ENCODE results near the gene MACROD1.

Gene MACROD1

GRCh38 chr11:64151337-64151736 is 14.6 kb downstream of the MACROD1 start:
- Histone ChIP-seq H3K18ac (ENCODE audit: low read length) (no peak overlapping the region), H3K9ac (ENCODE audit: low read length) (no peak overlapping the region), H2BK5ac (ENCODE audit: low read depth, low read length, poor library complexity) (no peak overlapping the region), H3K27me3 (ENCODE audit: insufficient read depth, low read length) (no peaks in the 10 kb centered on the region), H3K23ac (ENCODE audit: low read length) (no peak overlapping the region), H4K91ac (ENCODE audit: low read depth, low read length) (no peak overlapping the region), H3K79me1 (ENCODE audit: low read length) (no peaks in the 10 kb centered on the region), H3K4me2 (ENCODE audit: low read length) (no peak overlapping the region), H2BK12ac (ENCODE audit: low read length) (no peak overlapping the region), H4K12ac (ENCODE audit: low read depth, low read length) (no peak overlapping the region), H2AK5ac (ENCODE audit: low read length) (no peak overlapping the region), H4K8ac (ENCODE audit: low read depth, low read length) (no peak overlapping the region), H3K9me3 (ENCODE audit: insufficient read depth, low read depth, low read length) (no peaks in the 10 kb centered on the region), H3K14ac (ENCODE audit: low read length) (no peak overlapping the region), H3K4me1 (ENCODE audit: control insufficient read depth in 1 of 2, insufficient read depth in 2 of 2, low read length in 2 of 2) (peaks cover 0 to 3% of the 10 kb centered on the region in 2 experiments), H3K27ac (ENCODE audit: low read depth, low read length) (no peak overlapping the region), H2AFZ (ENCODE audit: insufficient read depth, low read length, poor library complexity) (no peak overlapping the region), H3K4ac (ENCODE audit: low read depth, low read length) (no peak overlapping the region), H3K4me3 (ENCODE audit: low read depth, low read length) (no peak overlapping the region), H3K79me2 (ENCODE audit: control insufficient read depth, insufficient read depth, low read length, poor library complexity) (no peaks in the 10 kb centered on the region), H2BK120ac (ENCODE audit: insufficient read depth, low read length, poor library complexity) (no peak overlapping the region), H3K36me3 (ENCODE audit: control insufficient read depth in 1 of 2, insufficient read depth in 2 of 2, low read length in 2 of 2) (no peaks in the 10 kb centered on the region)
- no CpG with 5 or more reads among the region's 8 CpGs for WGBS (ENCODE audit: extremely low coverage, insufficient coverage, insufficient read length)
- DNase-seq, result no peak

GRCh38 chr11:64150481-64151239 is 15.3 kb downstream of the MACROD1 start:
- no peak for DNase-seq
- H2BK5ac ChIP-seq (ENCODE audit: low read depth, low read length, poor library complexity), result no peak overlapping the region
- H3K18ac ChIP-seq (ENCODE audit: low read length), result no peak overlapping the region
- no peak overlapping the region for H4K91ac ChIP-seq (ENCODE audit: low read depth, low read length)
- no peak overlapping the region for H4K8ac ChIP-seq (ENCODE audit: low read depth, low read length)
- H3K4me2 ChIP-seq (ENCODE audit: low read length), result no peak overlapping the region
- H3K79me1 ChIP-seq (ENCODE audit: low read length), result no peaks in the 10 kb centered on the region
- no peak overlapping the region for H4K12ac ChIP-seq (ENCODE audit: low read depth, low read length)
- no peak overlapping the region for H3K14ac ChIP-seq (ENCODE audit: low read length)
- H3K27me3 ChIP-seq (ENCODE audit: insufficient read depth, low read length), result no peaks in the 10 kb centered on the region
- no peak overlapping the region for H3K23ac ChIP-seq (ENCODE audit: low read length)
- H3K4me1 ChIP-seq (ENCODE audit: control insufficient read depth in 1 of 2, insufficient read depth in 2 of 2, low read length in 2 of 2), result peaks cover 0 to 3% of the 10 kb centered on the region in 2 experiments
- H3K79me2 ChIP-seq (ENCODE audit: control insufficient read depth, insufficient read depth, low read length, poor library complexity), result no peaks in the 10 kb centered on the region
- H3K9ac ChIP-seq (ENCODE audit: low read length), result no peak overlapping the region
- no peaks in the 10 kb centered on the region for H3K9me3 ChIP-seq (ENCODE audit: insufficient read depth, low read depth, low read length)
- H2AK5ac ChIP-seq (ENCODE audit: low read length), result no peak overlapping the region
- no peaks in the 10 kb centered on the region for H3K36me3 ChIP-seq (ENCODE audit: control insufficient read depth in 1 of 2, insufficient read depth in 2 of 2, low read length in 2 of 2)
- H2BK12ac ChIP-seq (ENCODE audit: low read length), result no peak overlapping the region
- no peak overlapping the region for H2AFZ ChIP-seq (ENCODE audit: insufficient read depth, low read length, poor library complexity)
- H2BK120ac ChIP-seq (ENCODE audit: insufficient read depth, low read length, poor library complexity), result no peak overlapping the region
- no peak overlapping the region for H3K4me3 ChIP-seq (ENCODE audit: low read depth, low read length)
- no CpG with 5 or more reads among the region's 24 CpGs for WGBS (ENCODE audit: extremely low coverage, insufficient coverage, insufficient read length)
- H3K27ac ChIP-seq (ENCODE audit: low read depth, low read length), result no peak overlapping the region
- H3K4ac ChIP-seq (ENCODE audit: low read depth, low read length), result no peak overlapping the region

GRCh38 chr11:64150051-64150450 is 15.9 kb downstream of the MACROD1 start:
- no peak overlapping the region for H4K12ac ChIP-seq (ENCODE audit: low read depth, low read length)
- H3K4me2 ChIP-seq (ENCODE audit: low read length), result no peak overlapping the region
- no peak overlapping the region for H2BK12ac ChIP-seq (ENCODE audit: low read length)
- H2BK5ac ChIP-seq (ENCODE audit: low read depth, low read length, poor library complexity), result no peak overlapping the region
- H3K9me3 ChIP-seq (ENCODE audit: insufficient read depth, low read depth, low read length), result no peaks in the 10 kb centered on the region
- H3K4me1 ChIP-seq (ENCODE audit: control insufficient read depth in 1 of 2, insufficient read depth in 2 of 2, low read length in 2 of 2), result peaks cover 0 to 3% of the 10 kb centered on the region in 2 experiments
- H3K27ac ChIP-seq (ENCODE audit: low read depth, low read length), result no peak overlapping the region
- H3K4ac ChIP-seq (ENCODE audit: low read depth, low read length), result no peak overlapping the region
- no peak overlapping the region for H3K23ac ChIP-seq (ENCODE audit: low read length)
- H4K8ac ChIP-seq (ENCODE audit: low read depth, low read length), result no peak overlapping the region
- WGBS (ENCODE audit: extremely low coverage, insufficient coverage, insufficient read length), result no CpG with 5 or more reads among the region's 15 CpGs
- no peak for DNase-seq
- no peaks in the 10 kb centered on the region for H3K79me1 ChIP-seq (ENCODE audit: low read length)
- no peak overlapping the region for H2AFZ ChIP-seq (ENCODE audit: insufficient read depth, low read length, poor library complexity)
- no peaks in the 10 kb centered on the region for H3K79me2 ChIP-seq (ENCODE audit: control insufficient read depth, insufficient read depth, low read length, poor library complexity)
- no peak overlapping the region for H2BK120ac ChIP-seq (ENCODE audit: insufficient read depth, low read length, poor library complexity)
- H3K18ac ChIP-seq (ENCODE audit: low read length), result no peak overlapping the region
- no peaks in the 10 kb centered on the region for H3K27me3 ChIP-seq (ENCODE audit: insufficient read depth, low read length)
- H3K4me3 ChIP-seq (ENCODE audit: low read depth, low read length), result no peak overlapping the region
- H3K9ac ChIP-seq (ENCODE audit: low read length), result no peak overlapping the region
- no peaks in the 10 kb centered on the region for H3K36me3 ChIP-seq (ENCODE audit: control insufficient read depth in 1 of 2, insufficient read depth in 2 of 2, low read length in 2 of 2)
- H3K14ac ChIP-seq (ENCODE audit: low read length), result no peak overlapping the region
- H2AK5ac ChIP-seq (ENCODE audit: low read length), result no peak overlapping the region
- no peak overlapping the region for H4K91ac ChIP-seq (ENCODE audit: low read depth, low read length)

- H3K4ac ChIP-seq (ENCODE audit: low read depth, low read length), result no peak overlapping the region
- H2BK120ac ChIP-seq (ENCODE audit: insufficient read depth, low read length, poor library complexity), result no peak overlapping the region
- no peak overlapping the region for H3K18ac ChIP-seq (ENCODE audit: low read length)
- peaks cover 0 to 3% of the 10 kb centered on the region in 2 experiments for H3K4me1 ChIP-seq (ENCODE audit: control insufficient read depth in 1 of 2, insufficient read depth in 2 of 2, low read length in 2 of 2)
- H3K27ac ChIP-seq (ENCODE audit: low read depth, low read length), result no peak overlapping the region
- no peak for DNase-seq
- H4K12ac ChIP-seq (ENCODE audit: low read depth, low read length), result no peak overlapping the region
- no peak overlapping the region for H2BK12ac ChIP-seq (ENCODE audit: low read length)
- H3K4me2 ChIP-seq (ENCODE audit: low read length), result no peak overlapping the region
- no peak overlapping the region for H4K8ac ChIP-seq (ENCODE audit: low read depth, low read length)
- no peak overlapping the region for H2BK5ac ChIP-seq (ENCODE audit: low read depth, low read length, poor library complexity)
- no peaks in the 10 kb centered on the region for H3K36me3 ChIP-seq (ENCODE audit: control insufficient read depth in 1 of 2, insufficient read depth in 2 of 2, low read length in 2 of 2)
- no peak overlapping the region for H3K4me3 ChIP-seq (ENCODE audit: low read depth, low read length)
- H3K79me2 ChIP-seq (ENCODE audit: control insufficient read depth, insufficient read depth, low read length, poor library complexity), result no peaks in the 10 kb centered on the region
- no CpG with 5 or more reads among the region's 25 CpGs for WGBS (ENCODE audit: extremely low coverage, insufficient coverage, insufficient read length)
- H3K9ac ChIP-seq (ENCODE audit: low read length), result no peak overlapping the region
- no peaks in the 10 kb centered on the region for H3K9me3 ChIP-seq (ENCODE audit: insufficient read depth, low read depth, low read length)
- H3K14ac ChIP-seq (ENCODE audit: low read length), result no peak overlapping the region
- no peak overlapping the region for H2AK5ac ChIP-seq (ENCODE audit: low read length)
- H4K91ac ChIP-seq (ENCODE audit: low read depth, low read length), result no peak overlapping the region
- H2AFZ ChIP-seq (ENCODE audit: insufficient read depth, low read length, poor library complexity), result no peak overlapping the region
- H3K27me3 ChIP-seq (ENCODE audit: insufficient read depth, low read length), result no peaks in the 10 kb centered on the region
- H3K79me1 ChIP-seq (ENCODE audit: low read length), result no peaks in the 10 kb centered on the region
- no peak overlapping the region for H3K23ac ChIP-seq (ENCODE audit: low read length)
These were observed 16.8 kb downstream of the MACROD1 start for GRCh38 chr11:64148917-64149617.

All from trophoblast cell (in vitro differentiated cells and primary cell).